Upper lobe of left lung (tissue), 6 donors: ENCODE data around the gene IPPK. TPM values are rescaled to one million over a fixed set of nuclear protein-coding genes. Genes with fewer than 3 reads are reported as not detected.

Source experiments
- ATAC-seq, 2 donors: fragments of 200-7000 bp; cut with Tn5 transposase; one replicate each; pipeline ENCODE4 v1.9.1; 2022; ENCODE audit warnings: mild to moderate bottlenecking in 2 of 2, moderate library complexity in 2 of 2; ENCODE audit not compliant: low FRiP score in 2 of 2
- DNase-seq, 2 donors: peaks; one replicate each; pipeline ENCODE4 v3.0.0-alpha.2; 2019 to 2020
- H3K27ac ChIP-seq, 4 donors: fragments of 200-600 bp; sonication (generic); one replicate each; pipeline ENCODE4 v1.5.1; 2016 to 2019
- H3K27me3 ChIP-seq, 4 donors: fragments of 200-600 bp; sonication (generic); one replicate each; pipeline ENCODE4 v1.5.1; 2017 to 2019
- H3K36me3 ChIP-seq, 4 donors: fragments of 200-600 bp; sonication (generic); one replicate each; pipeline ENCODE4 v1.5.1; 2016 to 2019
- H3K4me1 ChIP-seq, 4 donors: fragments of 200-600 bp; sonication (generic); one replicate each; pipeline ENCODE4 v1.5.1; 2018 to 2019
- H3K4me3 ChIP-seq, 4 donors: fragments of 200-600 bp; sonication (generic); one replicate each; pipeline ENCODE4 v1.5.1; 2017 to 2019; ENCODE audit warnings: mild to moderate bottlenecking in 2 of 4, moderate library complexity in 1 of 4
- H3K9me3 ChIP-seq, 4 donors: fragments of 200-600 bp; sonication (generic); one replicate each; pipeline ENCODE4 v1.5.1; 2018 to 2019
- EP300 ChIP-seq, 4 donors: sonication (generic); formaldehyde crosslinking; IDR thresholded peaks; one replicate each; pipeline ENCODE4 v1.5.1; 2017; ENCODE audit warnings: antibody characterized with exemption in 4 of 4, control low read depth in 2 of 4
- POLR2A ChIP-seq, 4 donors: fragments of 450-650 bp; IDR thresholded peaks; one replicate each; pipeline ENCODE4 v1.5.1; 2016 to 2017; ENCODE audit warnings: antibody characterized with exemption in 4 of 4, mild to moderate bottlenecking in 2 of 4
- POLR2AphosphoS5 ChIP-seq, 2 donors: sonication (generic); formaldehyde crosslinking; IDR thresholded peaks; one replicate each; pipeline ENCODE4 v1.5.1; 2017; ENCODE audit warnings: antibody characterized with exemption in 2 of 2
- WGBS, 2 donors: methylation state at CpG; one replicate each; pipeline ENCODE4 v1.1.5; 2017 to 2018; 5-methylcytosine and 5-hydroxymethylcytosine counted together
- total RNA-seq, 6 donors: library from RNA; depleted of rRNA in 4 of 6; stranded (reverse); fragments of >200 nt in 4 of 6; gene quantifications; one replicate each; pipeline versions ENCODE4 v1.1.0 to v1.2.1, GENCODE V29; 2016 to 2021
- TF ChIP-seq, protein P1 (sequence below), 6 experiments: fragments of 450-650 bp in 4 of 6; fragments of 200-600 bp in 2 of 6; sonication (generic) in 2 of 6; IDR thresholded peaks; one replicate each; pipeline ENCODE4 v1.5.1; 2016 to 2019; ENCODE audit warnings: antibody characterized with exemption in 6 of 6
- donor health status: DM: no; HTN: no; CAD: no; lungs with moderate emphysema.
- donor health status: DM: no; HTN: yes; CAD: no; lungs with severe emphysema.

Gene IPPK
- total RNA-seq, 6 donors from 2014 or later: 4.7 to 16.6 (median 6.5) TPM

DNA sequence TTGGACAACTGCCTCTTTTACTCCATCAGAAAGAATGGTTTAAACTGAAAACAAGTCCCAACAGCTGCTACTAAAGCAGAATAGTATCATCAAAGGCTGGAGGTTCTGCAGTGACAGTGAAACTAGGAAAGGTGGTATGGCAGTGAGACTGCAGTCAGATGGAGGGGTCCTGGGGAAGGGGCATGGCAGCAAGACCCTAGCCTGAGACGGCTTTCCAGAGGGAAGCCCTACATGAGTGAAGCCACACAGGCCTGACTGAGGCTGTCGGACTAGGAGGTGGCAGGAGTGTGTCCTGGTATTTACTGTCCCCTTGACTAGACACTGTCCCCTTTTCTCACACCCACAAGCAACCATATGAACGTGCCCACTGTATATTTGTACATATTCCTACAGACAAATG, 40.4 kb upstream of the IPPK start:
- no peaks in the 10 kb centered on the region for H3K27me3 ChIP-seq
- TF ChIP-seq EP300 (IDR thresholded peaks at IDR 0.05) (no peak), POLR2A (IDR thresholded peaks at IDR 0.05) (no peak), POLR2AphosphoS5 (IDR thresholded peaks at IDR 0.05) (no peak)
- TF ChIP-seq, protein P1, sequence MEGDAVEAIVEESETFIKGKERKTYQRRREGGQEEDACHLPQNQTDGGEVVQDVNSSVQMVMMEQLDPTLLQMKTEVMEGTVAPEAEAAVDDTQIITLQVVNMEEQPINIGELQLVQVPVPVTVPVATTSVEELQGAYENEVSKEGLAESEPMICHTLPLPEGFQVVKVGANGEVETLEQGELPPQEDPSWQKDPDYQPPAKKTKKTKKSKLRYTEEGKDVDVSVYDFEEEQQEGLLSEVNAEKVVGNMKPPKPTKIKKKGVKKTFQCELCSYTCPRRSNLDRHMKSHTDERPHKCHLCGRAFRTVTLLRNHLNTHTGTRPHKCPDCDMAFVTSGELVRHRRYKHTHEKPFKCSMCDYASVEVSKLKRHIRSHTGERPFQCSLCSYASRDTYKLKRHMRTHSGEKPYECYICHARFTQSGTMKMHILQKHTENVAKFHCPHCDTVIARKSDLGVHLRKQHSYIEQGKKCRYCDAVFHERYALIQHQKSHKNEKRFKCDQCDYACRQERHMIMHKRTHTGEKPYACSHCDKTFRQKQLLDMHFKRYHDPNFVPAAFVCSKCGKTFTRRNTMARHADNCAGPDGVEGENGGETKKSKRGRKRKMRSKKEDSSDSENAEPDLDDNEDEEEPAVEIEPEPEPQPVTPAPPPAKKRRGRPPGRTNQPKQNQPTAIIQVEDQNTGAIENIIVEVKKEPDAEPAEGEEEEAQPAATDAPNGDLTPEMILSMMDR (IDR thresholded peaks at IDR 0.05): no peak
- no peak for DNase-seq
- peaks cover 10 to 63% (median 43%) of the 10 kb centered on the region in 4 donors for H3K36me3 ChIP-seq
- no peaks in the 10 kb centered on the region for H3K9me3 ChIP-seq
- 90 to 95% methylated on average over 3 of the region's 3 CpGs for WGBS, 2 donors
- ATAC-seq: no peak
- no peak overlapping the region for H3K4me3 ChIP-seq
- H3K27ac ChIP-seq: no peak overlapping the region
- H3K4me1 ChIP-seq: peaks cover 0 to 11% (median 3%) of the 10 kb centered on the region in 4 donors

DNA sequence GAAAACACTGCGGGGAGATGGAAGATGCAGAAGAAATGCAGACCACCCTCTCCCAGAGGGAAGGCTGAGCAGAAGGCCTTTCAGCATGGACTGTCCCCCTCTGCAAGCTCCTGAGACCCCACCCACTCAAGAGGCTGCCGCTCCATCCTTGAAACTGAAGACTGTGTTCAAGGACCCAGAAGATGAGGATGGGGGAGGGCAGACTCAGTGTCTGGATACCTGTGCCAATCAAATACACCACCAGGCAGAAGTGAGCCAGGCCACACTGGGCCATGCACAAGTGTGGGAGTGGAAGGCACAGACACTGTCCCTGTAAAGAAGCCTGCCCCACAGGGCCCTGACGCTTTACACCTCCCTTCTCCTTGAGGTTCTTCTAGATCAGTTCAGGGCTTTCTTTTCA, 40.0 kb upstream of the IPPK start:
- ATAC-seq (no peak), DNase-seq (no peak)
- H3K27ac ChIP-seq: no peak overlapping the region
- TF ChIP-seq EP300 (IDR thresholded peaks at IDR 0.05) (no peak), POLR2AphosphoS5 (IDR thresholded peaks at IDR 0.05) (no peak), POLR2A (IDR thresholded peaks at IDR 0.05) (no peak)
- TF ChIP-seq, protein P1 (IDR thresholded peaks at IDR 0.05): no peak
- no peak overlapping the region for H3K4me3 ChIP-seq
- no peaks in the 10 kb centered on the region for H3K27me3 ChIP-seq
- peaks cover 0 to 9% (median 3%) of the 10 kb centered on the region in 4 donors for H3K4me1 ChIP-seq
- peaks cover 8 to 58% (median 39%) of the 10 kb centered on the region in 4 donors for H3K36me3 ChIP-seq
- WGBS, 2 donors: 95 to 100% methylated on average over 2 to 3 of the region's 3 CpGs
- H3K9me3 ChIP-seq: no peaks in the 10 kb centered on the region

DNA sequence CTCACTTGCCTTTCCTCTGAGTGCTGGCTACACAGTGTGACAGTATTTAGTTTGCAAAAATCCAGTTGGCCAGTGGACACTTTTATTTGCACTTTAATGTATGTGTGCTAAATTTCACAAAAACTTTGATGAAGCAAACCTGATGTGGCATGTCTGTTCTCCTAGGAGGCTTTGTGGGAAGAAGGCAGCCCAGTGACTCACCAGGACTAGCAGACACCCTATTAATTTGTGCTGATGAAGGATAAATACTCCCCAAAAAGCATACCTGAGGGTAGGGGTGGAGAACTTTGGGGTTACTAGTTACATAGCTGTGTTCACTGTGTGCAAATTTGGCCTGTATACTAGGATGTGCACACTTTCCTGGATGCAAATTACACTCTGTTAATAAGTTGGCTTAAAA, 39.3 kb upstream of the IPPK start:
- no peak for ATAC-seq
- Histone ChIP-seq H3K27ac (no peak overlapping the region), H3K4me3 (no peak overlapping the region), H3K27me3 (no peaks in the 10 kb centered on the region), H3K4me1 (peaks cover 0 to 9% (median 3%) of the 10 kb centered on the region in 4 donors), H3K36me3 (peaks cover 4 to 51% (median 32%) of the 10 kb centered on the region in 4 donors), H3K9me3 (no peaks in the 10 kb centered on the region)
- no peak for TF ChIP-seq POLR2A (IDR thresholded peaks at IDR 0.05)
- TF ChIP-seq POLR2AphosphoS5 (IDR thresholded peaks at IDR 0.05): no peak
- TF ChIP-seq, protein P1 (IDR thresholded peaks at IDR 0.05): no peak
- no peak for TF ChIP-seq EP300 (IDR thresholded peaks at IDR 0.05)
- no peak for DNase-seq

DNA sequence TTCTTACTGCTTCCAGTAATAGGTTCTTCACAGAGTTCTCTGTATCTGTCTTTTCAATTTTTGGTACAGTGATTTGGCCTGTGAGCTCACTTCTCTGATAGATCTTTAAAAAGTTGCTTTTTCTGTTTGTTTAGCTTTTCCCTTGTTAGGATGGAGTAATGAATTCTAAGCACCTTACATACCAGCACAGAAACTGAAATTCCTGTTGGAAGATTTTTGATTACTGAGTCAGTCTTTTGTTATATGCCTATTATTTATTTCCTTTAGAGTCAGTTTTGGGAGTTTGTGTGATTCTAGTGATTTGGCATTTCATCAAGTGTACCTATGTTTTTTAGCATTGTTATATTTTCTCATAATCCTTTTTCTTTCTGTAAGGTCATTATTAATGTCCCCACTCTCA, 37.6 kb upstream of the IPPK start:
- no peak overlapping the region for H3K4me3 ChIP-seq
- TF ChIP-seq POLR2AphosphoS5 (IDR thresholded peaks at IDR 0.05): no peak
- TF ChIP-seq EP300 (IDR thresholded peaks at IDR 0.05): no peak
- TF ChIP-seq POLR2A (IDR thresholded peaks at IDR 0.05): no peak
- TF ChIP-seq, protein P1 (IDR thresholded peaks at IDR 0.05): no peak
- no peak for DNase-seq
- peaks cover 0 to 34% (median 15%) of the 10 kb centered on the region in 4 donors for H3K36me3 ChIP-seq
- no peak overlapping the region for H3K27ac ChIP-seq
- H3K4me1 ChIP-seq: peaks cover 0 to 9% (median 3%) of the 10 kb centered on the region in 4 donors
- H3K27me3 ChIP-seq: no peaks in the 10 kb centered on the region
- H3K9me3 ChIP-seq: no peaks in the 10 kb centered on the region
- no peak for ATAC-seq

DNA sequence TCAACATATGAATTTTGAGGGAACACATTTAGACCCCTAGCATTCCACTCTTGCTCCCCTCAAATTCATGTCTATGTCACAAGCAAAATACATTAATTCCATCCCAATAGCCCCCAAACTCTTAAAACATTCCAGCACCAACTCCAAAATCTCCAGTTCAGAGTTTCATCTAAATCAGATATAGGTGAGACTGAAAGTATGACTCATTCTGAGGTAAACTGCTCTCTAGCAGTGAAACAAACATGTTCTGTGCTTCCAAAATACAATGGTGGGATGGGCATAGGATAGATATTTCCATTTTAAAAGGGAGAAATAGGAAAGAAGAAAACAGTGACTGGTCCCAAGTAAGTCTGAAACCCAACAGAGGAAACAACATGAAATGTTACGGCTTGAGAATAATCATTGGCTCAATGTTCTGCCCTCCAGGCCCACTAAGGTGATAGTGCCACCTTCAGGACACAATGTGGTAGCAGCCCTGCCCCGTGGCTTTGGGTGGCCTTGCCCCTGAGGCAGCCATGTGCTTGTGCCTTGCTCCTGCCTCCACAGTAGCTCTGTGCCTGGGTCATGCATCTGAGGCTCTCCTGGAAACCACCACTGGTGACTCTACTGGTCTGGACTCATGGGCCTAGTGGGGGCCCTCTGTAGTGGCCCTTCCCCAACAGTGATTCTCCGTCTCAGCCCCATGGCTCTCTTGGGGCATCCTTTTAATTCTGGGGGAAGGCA, 36.4 kb upstream of the IPPK start:
- Histone ChIP-seq H3K27me3 (no peaks in the 10 kb centered on the region), H3K36me3 (peaks cover 0 to 25% (median 14%) of the 10 kb centered on the region in 4 donors), H3K27ac (no peak overlapping the region), H3K9me3 (no peaks in the 10 kb centered on the region), H3K4me1 (no peaks in the 10 kb centered on the region), H3K4me3 (no peak overlapping the region)
- ATAC-seq: peak; percentile 43 to 45
- WGBS, 2 donors: 62 to 63% methylated on average over 3 of the region's 3 CpGs
- DNase-seq: no peak
- no peak for TF ChIP-seq EP300 (IDR thresholded peaks at IDR 0.05)
- TF ChIP-seq, protein P1 (IDR thresholded peaks at IDR 0.05): peak in 4 of 6 experiments; percentile 26 to 44 (median 41)
